DND-41 (cell line): ENCODE data around the gene COPS9.

Source experiments
- ATAC-seq: fragments of 200-7000 bp; cut with Tn5 transposase; 3 replicates; pipeline ENCODE4 v1.9.1; 2021; ENCODE audit warnings: low read depth; ENCODE audit not compliant: insufficient read depth
- DNase-seq: peaks from one replicate; pipeline ENCODE4 v3.0.0-alpha.2; 2020
- H2AFZ ChIP-seq: 2 replicates; pipeline ENCODE4 v1.6.0; 2012; ENCODE audit warnings: low read depth, low read length
- H3K27ac ChIP-seq: 2 replicates; pipeline ENCODE4 v1.5.1; 2012; ENCODE audit warnings: low read length, inconsistent platforms
- H3K27me3 ChIP-seq: fragments of 200-600 bp; sonication (generic); 2 replicates; pipeline ENCODE4 v1.6.0; 2012; ENCODE audit warnings: low read length, mild to moderate bottlenecking, inconsistent platforms; ENCODE audit not compliant: insufficient read depth, poor library complexity
- H3K36me3 ChIP-seq: 2 replicates; pipeline ENCODE4 v1.5.1; 2012; ENCODE audit warnings: low read length, inconsistent platforms; ENCODE audit not compliant: insufficient read depth
- H3K4me1 ChIP-seq: 2 replicates; pipeline ENCODE4 v1.5.1; 2012; ENCODE audit warnings: mild to moderate bottlenecking, low read length; ENCODE audit not compliant: insufficient read depth
- H3K4me2 ChIP-seq: 2 replicates; pipeline ENCODE4 v1.6.0; 2012; ENCODE audit warnings: mild to moderate bottlenecking, moderate library complexity, low read length, inconsistent platforms; ENCODE audit not compliant: insufficient read depth
- H3K4me3 ChIP-seq, 2 experiments: fragments of 200-600 bp in 1 of 2; shearing (Covaris generic) in 1 of 2; 2 replicates each; pipeline ENCODE4 v1.5.1; 2012 to 2016; ENCODE audit warnings: inconsistent platforms in 2 of 2, low read length in 2 of 2, mild to moderate bottlenecking in 2 of 2, low read depth in 1 of 2, moderate library complexity in 1 of 2
- H3K79me2 ChIP-seq: 2 replicates; pipeline ENCODE4 v1.6.0; 2012; ENCODE audit warnings: low read length, inconsistent platforms; ENCODE audit not compliant: insufficient read depth
- H3K9ac ChIP-seq: 2 replicates; pipeline ENCODE4 v1.6.0; 2012; ENCODE audit warnings: low read depth, mild to moderate bottlenecking, inconsistent platforms, low read length, moderate library complexity
- H3K9me3 ChIP-seq: 2 replicates; pipeline ENCODE4 v1.5.1; 2012; ENCODE audit warnings: low read length, moderate library complexity, mild to moderate bottlenecking, inconsistent platforms; ENCODE audit not compliant: insufficient read depth, severe bottlenecking
- H4K20me1 ChIP-seq: 2 replicates; pipeline ENCODE4 v1.6.0; 2012; ENCODE audit warnings: low read length; ENCODE audit not compliant: insufficient read depth
- EZH2 ChIP-seq: IDR thresholded peaks from 3 replicates; pipeline ENCODE4 v1.6.1; 2012; ENCODE audit warnings: borderline replicate concordance, low read depth, mild to moderate bottlenecking, moderate library complexity, low read length, inconsistent platforms; ENCODE audit not compliant: severe bottlenecking
- TF ChIP-seq, protein P1 (sequence below): IDR thresholded peaks from 2 replicates; pipeline ENCODE4 v1.5.1; 2012; ENCODE audit warnings: borderline replicate concordance, low read length, moderate library complexity, mild to moderate bottlenecking; ENCODE audit not compliant: poor library complexity, severe bottlenecking; ENCODE audit errors: extremely low read depth

COPS9 gene

GRCh38 chr2:240128608-240129145, 7.4 kb downstream of the COPS9 start:
- no peaks in the 10 kb centered on the region for H3K4me1 ChIP-seq
- no peak overlapping the region for H3K27ac ChIP-seq
- no peaks in the 10 kb centered on the region for H3K9me3 ChIP-seq
- TF ChIP-seq EZH2, result no peak
- TF ChIP-seq, protein P1, sequence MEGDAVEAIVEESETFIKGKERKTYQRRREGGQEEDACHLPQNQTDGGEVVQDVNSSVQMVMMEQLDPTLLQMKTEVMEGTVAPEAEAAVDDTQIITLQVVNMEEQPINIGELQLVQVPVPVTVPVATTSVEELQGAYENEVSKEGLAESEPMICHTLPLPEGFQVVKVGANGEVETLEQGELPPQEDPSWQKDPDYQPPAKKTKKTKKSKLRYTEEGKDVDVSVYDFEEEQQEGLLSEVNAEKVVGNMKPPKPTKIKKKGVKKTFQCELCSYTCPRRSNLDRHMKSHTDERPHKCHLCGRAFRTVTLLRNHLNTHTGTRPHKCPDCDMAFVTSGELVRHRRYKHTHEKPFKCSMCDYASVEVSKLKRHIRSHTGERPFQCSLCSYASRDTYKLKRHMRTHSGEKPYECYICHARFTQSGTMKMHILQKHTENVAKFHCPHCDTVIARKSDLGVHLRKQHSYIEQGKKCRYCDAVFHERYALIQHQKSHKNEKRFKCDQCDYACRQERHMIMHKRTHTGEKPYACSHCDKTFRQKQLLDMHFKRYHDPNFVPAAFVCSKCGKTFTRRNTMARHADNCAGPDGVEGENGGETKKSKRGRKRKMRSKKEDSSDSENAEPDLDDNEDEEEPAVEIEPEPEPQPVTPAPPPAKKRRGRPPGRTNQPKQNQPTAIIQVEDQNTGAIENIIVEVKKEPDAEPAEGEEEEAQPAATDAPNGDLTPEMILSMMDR, result no peak
- H3K27me3 ChIP-seq, result no peaks in the 10 kb centered on the region
- no peaks in the 10 kb centered on the region; the same call in 1 of the 2 replicates for H4K20me1 ChIP-seq
- ATAC-seq (no peak), DNase-seq (no peak)
- no peak overlapping the region for H3K9ac ChIP-seq
- no peak overlapping the region for H3K4me2 ChIP-seq
- peaks cover 5% of the 10 kb centered on the region; the same call in 1 of the 2 replicates for H3K79me2 ChIP-seq
- no peak overlapping the region for H3K4me3 ChIP-seq
- H2AFZ ChIP-seq, result no peak overlapping the region
- H3K36me3 ChIP-seq, result peaks cover 66% of the 10 kb centered on the region

DNA sequence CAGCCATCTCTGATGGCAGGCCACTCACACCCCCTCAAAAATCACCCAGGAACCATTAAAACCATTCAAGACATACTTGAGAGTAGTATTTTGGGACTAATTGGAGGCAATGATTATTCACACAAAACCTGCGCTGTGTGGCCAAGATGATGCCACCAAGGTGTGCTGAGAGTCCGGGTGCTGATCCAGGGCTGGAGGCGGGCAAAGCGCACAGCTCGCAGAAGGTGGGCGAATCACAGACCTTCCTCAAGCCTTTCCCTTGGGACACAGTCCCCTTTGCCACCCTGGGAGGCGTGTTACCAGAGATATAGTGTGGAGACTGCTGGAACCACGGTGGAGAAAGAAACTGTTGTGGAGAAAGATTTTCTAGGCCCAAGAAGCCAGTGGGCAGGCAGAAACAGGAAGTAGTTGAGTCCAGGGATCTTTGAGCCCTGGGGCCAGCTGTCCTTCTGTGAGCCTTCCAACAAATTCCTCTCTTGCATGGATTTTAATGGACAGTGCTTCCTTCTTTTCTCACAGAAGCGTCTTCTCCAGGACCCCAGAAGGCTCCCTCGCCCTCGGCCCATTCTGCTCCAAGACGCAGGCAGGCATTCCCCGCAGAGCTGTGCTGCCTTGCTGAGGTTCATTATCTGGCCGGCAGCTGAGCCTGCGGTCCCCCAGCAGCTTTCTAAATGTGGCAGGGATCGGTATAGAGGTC, 8.0 kb downstream of the COPS9 start:
- no peaks in the 10 kb centered on the region for H3K4me1 ChIP-seq
- ATAC-seq, result no peak
- no peaks in the 10 kb centered on the region for H3K79me2 ChIP-seq
- H3K4me3 ChIP-seq, result no peak overlapping the region
- H3K9ac ChIP-seq, result no peak overlapping the region
- H2AFZ ChIP-seq, result no peak overlapping the region
- no peaks in the 10 kb centered on the region for H4K20me1 ChIP-seq
- H3K4me2 ChIP-seq, result no peak overlapping the region
- TF ChIP-seq, protein P1, result no peak
- TF ChIP-seq EZH2, result no peak
- H3K36me3 ChIP-seq, result peaks cover 59% of the 10 kb centered on the region
- no peak overlapping the region for H3K27ac ChIP-seq
- no peaks in the 10 kb centered on the region for H3K9me3 ChIP-seq
- DNase-seq, result no peak
- no peaks in the 10 kb centered on the region for H3K27me3 ChIP-seq

GRCh38 chr2:240127191-240127750, 8.8 kb downstream of the COPS9 start:
- Histone ChIP-seq H3K9me3 (no peaks in the 10 kb centered on the region), H3K4me2 (no peak overlapping the region), H3K4me3 (no peak overlapping the region), H2AFZ (no peak overlapping the region), H3K79me2 (no peaks in the 10 kb centered on the region), H3K9ac (no peak overlapping the region), H3K27ac (no peak overlapping the region), H3K27me3 (no peaks in the 10 kb centered on the region), H3K36me3 (peaks cover 52% of the 10 kb centered on the region), H4K20me1 (no peaks in the 10 kb centered on the region), H3K4me1 (no peaks in the 10 kb centered on the region)
- TF ChIP-seq EZH2, result no peak
- TF ChIP-seq, protein P1, result no peak
- ATAC-seq, result no peak
- no peak for DNase-seq
